A549 treated with ZK216348 at 1 μM for 4 hours (cell line): ENCODE measurements around the gene KIAA0753. TPM values are rescaled to one million over a fixed set of nuclear protein-coding genes. Genes with fewer than 3 reads are reported as not detected.

ENCODE experiments used
- total RNA-seq: library from RNA; stranded (reverse); fragments of 200-300 nt; extraction: Qiagen RNA extraction; gene quantifications from 5 replicates; pipeline ENCODE4 v1.2.3, GENCODE V29; 2022; ENCODE audit warnings: low read depth

KIAA0753 gene
- total RNA-seq: 14.4 to 20.8 TPM (median 18.3 TPM) in 5 replicates

GRCh38 chr17:6640536-6641246, at the start of gene KIAA0753, which contains the start of gene TXNDC17:
Gene KIAA0753 (minus strand): TSS chr17:6640711. CDS start chr17:6635103, 5,608 bp downstream.
Gene TXNDC17 (plus strand): TSS chr17:6641060. CDS start chr17:6641083, 23 bp downstream.

GRCh38 chr17:6651354-6651918, 10.9 kb upstream of the KIAA0753 start, which contains the start of the genes C17orf100 and MED31:
Gene C17orf100 (plus strand): TSS chr17:6651762. CDS start chr17:6651914, 152 bp downstream.
Gene MED31 (minus strand): TSS chr17:6651605. CDS start chr17:6651528, 77 bp downstream.

GRCh38 chr17:6556121-6557039, 84.1 kb downstream of the KIAA0753 start, which contains the start of gene PITPNM3:
Gene PITPNM3 (minus strand): TSS chr17:6556555. CDS start chr17:6556406, 149 bp downstream.

Other genes starting within 250 kb of the KIAA0753 start
- not detected in 5 replicates for gene AIPL1, start 205.6 kb downstream of the KIAA0753 start, total RNA-seq
- 31.8 to 47.1 TPM (median 42.7 TPM) in 5 replicates for gene PIMREG, start 196.3 kb downstream of the KIAA0753 start, total RNA-seq
- 1.8 to 3.0 TPM (median 2.2 TPM) in 5 replicates for gene PITPNM3, start 84.2 kb downstream of the KIAA0753 start, total RNA-seq
- 346 to 556 TPM (median 427 TPM) in 5 replicates for gene TXNDC17, start 349 bp upstream of the KIAA0753 start, total RNA-seq
- 22.3 to 32.6 TPM (median 28.9 TPM) in 5 replicates for gene MED31, start 10.9 kb upstream of the KIAA0753 start, total RNA-seq
- gene C17orf100, start 11.1 kb upstream of the KIAA0753 start, total RNA-seq: 1.6 to 3.1 TPM (median 2.9 TPM) in 5 replicates
- 0.11 to 0.40 TPM (median 0.20 TPM) in 4 of 5 replicates, not detected in the other for gene SLC13A5, start 72.7 kb upstream of the KIAA0753 start, total RNA-seq
- gene XAF1, start 115.3 kb upstream of the KIAA0753 start, total RNA-seq: 0.06 TPM in 1 of 5 replicates, not detected in the others
- not detected in 5 replicates for gene FBXO39, start 135.5 kb upstream of the KIAA0753 start, total RNA-seq
- 0.12 to 0.21 TPM in 2 of 5 replicates, not detected in the others for gene TEKT1, start 191.0 kb upstream of the KIAA0753 start, total RNA-seq